Measurements from ENCODE around the gene SH3RF2. TPM values are rescaled to one million over a fixed set of nuclear protein-coding genes. Genes with fewer than 3 reads are reported as not detected.

Gene SH3RF2, protein sequence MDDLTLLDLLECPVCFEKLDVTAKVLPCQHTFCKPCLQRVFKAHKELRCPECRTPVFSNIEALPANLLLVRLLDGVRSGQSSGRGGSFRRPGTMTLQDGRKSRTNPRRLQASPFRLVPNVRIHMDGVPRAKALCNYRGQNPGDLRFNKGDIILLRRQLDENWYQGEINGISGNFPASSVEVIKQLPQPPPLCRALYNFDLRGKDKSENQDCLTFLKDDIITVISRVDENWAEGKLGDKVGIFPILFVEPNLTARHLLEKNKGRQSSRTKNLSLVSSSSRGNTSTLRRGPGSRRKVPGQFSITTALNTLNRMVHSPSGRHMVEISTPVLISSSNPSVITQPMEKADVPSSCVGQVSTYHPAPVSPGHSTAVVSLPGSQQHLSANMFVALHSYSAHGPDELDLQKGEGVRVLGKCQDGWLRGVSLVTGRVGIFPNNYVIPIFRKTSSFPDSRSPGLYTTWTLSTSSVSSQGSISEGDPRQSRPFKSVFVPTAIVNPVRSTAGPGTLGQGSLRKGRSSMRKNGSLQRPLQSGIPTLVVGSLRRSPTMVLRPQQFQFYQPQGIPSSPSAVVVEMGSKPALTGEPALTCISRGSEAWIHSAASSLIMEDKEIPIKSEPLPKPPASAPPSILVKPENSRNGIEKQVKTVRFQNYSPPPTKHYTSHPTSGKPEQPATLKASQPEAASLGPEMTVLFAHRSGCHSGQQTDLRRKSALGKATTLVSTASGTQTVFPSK
- 2.0 to 2.8 TPM (median 2.4 TPM) in 5 replicates for total RNA-seq (2022; extraction: Qiagen RNA extraction)

DNA sequence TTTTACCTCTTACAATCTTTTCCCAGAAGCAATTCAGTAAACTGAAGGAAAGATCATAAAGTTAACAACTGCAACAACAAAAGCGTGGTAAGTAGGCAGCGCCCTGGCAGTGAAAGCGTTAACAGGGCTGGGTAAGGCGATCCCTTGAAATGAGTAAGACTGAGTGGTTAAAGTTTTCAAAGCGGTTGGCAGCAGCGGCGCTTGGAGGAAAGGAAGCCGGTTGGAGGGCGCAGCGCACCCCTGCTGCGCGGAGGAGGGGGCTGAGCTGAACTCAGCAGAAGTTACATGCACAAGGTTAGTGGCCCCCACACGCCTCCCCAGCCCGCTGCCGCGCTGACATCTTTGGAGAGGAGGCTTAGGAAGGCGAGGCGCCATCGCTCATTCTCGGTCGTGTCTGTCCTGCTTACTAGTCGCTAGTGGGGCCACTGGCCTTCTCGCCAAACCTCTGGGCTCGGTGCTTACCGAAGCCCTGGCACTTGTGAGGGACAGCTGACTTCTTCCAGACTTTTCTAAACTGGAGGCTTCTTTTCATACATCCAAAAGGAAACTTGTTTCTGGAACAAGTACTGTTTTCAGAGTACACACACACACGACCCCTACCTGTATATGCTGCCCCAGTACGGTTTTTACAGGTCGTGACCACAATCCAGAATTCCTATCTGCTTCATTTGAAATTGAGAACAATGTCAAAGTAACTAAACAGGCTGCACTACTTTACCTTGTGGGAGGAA is at the start of gene SH3RF2:
Gene SH3RF2 (plus strand): TSS at position 178 of the 731 bp plus-strand sequence. CDS start 1,351 bp downstream, outside the sequence.

DNA sequence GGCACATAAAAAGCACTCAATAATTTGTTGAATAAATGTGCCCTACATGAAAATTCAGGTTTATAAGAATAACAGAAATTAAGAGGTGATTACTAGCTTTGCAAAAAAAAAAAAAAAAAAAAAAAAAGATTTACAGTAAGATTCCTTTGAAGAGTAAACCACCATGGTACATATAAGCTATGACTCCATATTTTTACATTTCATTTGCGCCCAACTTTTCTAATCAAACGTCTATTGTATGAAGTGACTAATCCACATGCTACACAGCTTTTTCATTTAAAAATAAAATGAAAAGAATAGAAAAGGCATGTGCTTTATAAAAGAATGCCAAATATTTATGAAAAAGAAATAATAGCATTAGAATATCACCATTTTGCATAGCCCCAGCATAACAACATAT is 169.1 kb downstream of the SH3RF2 start, which contains the start of gene PLAC8L1:
Gene PLAC8L1 (minus strand): TSS at position 101 of the 400 bp plus-strand sequence. CDS start 1,266 bp downstream, outside the sequence.

Other genes starting within 250 kb of the SH3RF2 start
- 6.9 to 11.1 TPM (median 8.7 TPM) in 5 replicates for gene PRELID2, start 101.2 kb upstream of the SH3RF2 start, total RNA-seq (2022; extraction: Qiagen RNA extraction)
- gene GRXCR2, start 63.6 kb upstream of the SH3RF2 start, total RNA-seq (2022; extraction: Qiagen RNA extraction), result not detected in 5 replicates
- 0.20 to 0.40 TPM (median 0.22 TPM) in 5 replicates for gene PLAC8L1, start 169.0 kb downstream of the SH3RF2 start, total RNA-seq (2022; extraction: Qiagen RNA extraction)
- 49.8 to 66.5 TPM (median 51.9 TPM) in 5 replicates for gene LARS1, start 246.1 kb downstream of the SH3RF2 start, total RNA-seq (2022; extraction: Qiagen RNA extraction)

Measured in A549 treated with Hydrocortisone at 1 μM for 4 hours (cell line).